HG03442 (cell line): ENCODE results near the gene ZNF45.
"Not testable (repeated sequence)": the region's sequence is repeated elsewhere in the genome, so short reads cannot be mapped to it uniquely, and the experiment has no call there.

ENCODE experiments used
- ATAC-seq: cut with Tn5 transposase; IDR thresholded peaks from one replicate; pipeline ENCODE4 v1.9.1; 2021; ENCODE audit warnings: mild to moderate bottlenecking, moderate library complexity; ENCODE audit not compliant: unreplicated experiment

Gene ZNF45

DNA sequence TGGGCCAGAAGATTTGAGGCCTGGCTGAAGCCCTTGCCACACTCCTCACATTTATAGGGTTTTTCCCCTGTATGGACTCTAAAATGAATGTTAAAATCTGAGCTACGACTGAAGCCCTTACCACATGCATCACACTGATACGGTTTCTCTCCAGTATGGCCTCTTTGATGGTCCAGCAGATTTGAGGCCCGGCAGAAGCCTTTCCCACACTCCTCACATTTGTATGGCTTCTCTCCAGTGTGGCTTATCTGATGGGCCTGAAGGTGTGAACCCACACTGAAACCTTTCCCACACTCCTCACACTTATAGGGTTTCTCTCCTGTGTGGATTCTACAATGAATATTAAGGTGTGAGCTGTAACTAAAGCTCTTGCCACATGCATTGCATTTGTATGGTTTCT, 21.0 kb downstream of the ZNF45 start:
- ATAC-seq: no peak

DNA sequence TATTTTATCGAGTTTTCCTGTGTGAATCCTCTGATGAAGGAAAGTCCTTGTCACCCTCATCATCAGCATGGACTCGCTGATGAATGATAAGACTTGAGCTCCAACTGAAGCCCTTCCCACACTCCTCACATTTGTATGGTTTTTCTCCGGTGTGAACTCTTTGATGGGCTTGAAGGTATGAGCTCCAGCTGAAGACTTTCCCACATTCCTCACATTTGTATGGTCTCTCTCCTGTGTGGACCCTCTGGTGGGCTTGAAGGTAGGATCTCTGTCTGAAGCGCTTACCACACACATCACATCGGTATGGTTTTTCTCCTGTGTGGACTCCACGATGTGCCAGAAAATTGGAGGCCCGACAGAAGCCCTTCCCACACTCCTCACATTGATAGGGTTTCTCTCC, 21.7 kb downstream of the ZNF45 start:
- ATAC-seq: no peak

GRCh38 chr19:43910884-43911283, 24.2 kb downstream of the ZNF45 start:
- no peak for ATAC-seq

- no peak for ATAC-seq
These were observed 26.4 kb downstream of the ZNF45 start for GRCh38 chr19:43908659-43909058.

GRCh38 chr19:43906774-43907173, 28.3 kb downstream of the ZNF45 start:
- no peak for ATAC-seq

GRCh38 chr19:43905897-43906296, 29.2 kb downstream of the ZNF45 start:
- no peak for ATAC-seq

GRCh38 chr19:43902399-43902798, 32.7 kb downstream of the ZNF45 start:
- no peak for ATAC-seq

DNA sequence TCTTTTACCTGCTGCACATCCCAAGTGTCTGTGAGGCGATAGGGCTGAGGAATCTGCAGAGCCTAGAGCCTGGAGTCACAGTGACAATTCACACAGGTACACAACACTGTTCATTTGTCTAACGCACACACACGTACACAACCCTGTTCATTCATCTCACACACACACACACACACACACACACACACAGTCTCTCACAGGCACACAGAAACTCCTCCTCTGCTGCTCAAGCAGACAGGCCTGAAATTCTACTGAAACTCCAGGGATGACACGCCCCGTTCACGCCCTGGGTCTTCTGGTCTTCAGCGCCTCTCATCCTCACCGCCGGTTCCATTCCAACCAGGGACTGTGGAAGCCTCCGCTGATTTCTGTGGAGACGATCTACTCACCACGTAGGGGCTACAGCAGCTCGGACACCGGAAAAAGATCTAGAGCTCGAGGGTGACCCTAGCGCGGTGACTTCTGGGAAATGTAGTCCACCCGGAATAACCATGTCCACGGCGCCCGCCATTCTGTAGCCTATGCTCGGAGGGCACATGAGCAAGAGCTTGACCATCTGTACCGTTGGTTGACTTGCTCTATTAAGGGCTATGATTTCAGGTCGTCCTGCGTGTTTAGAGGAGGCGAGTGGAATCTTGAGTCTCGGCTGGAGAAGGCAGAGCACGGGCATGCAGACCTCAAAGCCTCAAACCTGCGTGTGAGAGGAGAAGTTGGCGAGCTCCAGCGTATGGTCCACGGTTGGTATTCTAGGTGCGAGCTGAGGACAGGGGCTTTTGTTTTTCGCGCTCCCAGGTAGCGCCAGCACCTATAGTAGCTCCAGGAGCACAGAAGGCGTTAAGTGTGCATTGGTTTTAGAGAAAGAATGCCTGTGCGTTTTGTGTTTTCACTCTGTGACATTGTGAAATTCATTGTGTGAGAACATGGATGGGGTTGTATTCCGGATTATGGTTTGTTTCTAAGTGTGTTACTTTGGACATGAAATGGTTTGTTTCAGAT, 33.4 kb downstream of the ZNF45 start:
- ATAC-seq: peak; percentile 75

- ATAC-seq: no peak
These were observed 39.3 kb downstream of the ZNF45 start for GRCh38 chr19:43895727-43896308.

DNA sequence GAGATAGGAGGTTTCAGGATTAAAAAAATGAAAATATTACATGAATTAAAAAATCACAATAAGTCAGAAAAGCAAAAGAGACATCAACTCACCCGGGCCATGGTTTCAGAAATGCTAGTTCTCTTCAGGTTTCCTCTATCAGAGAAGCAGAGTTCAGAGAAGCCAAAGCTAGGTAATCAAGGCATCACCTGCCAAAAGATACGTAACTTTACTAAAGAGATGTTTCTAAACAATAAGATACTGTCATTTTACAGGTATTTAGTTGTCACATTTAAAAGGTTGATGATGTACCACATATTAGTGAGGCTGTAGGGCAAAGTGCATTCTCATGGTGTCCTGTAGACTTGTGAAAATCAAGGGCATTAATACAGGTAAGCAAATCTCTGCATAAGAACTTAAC, 51.2 kb downstream of the ZNF45 start, which contains the start of gene ZNF404:
Gene ZNF404, minus strand, starts transcription at position 101 of the 400 bp plus-strand sequence.
- ATAC-seq: no peak

DNA sequence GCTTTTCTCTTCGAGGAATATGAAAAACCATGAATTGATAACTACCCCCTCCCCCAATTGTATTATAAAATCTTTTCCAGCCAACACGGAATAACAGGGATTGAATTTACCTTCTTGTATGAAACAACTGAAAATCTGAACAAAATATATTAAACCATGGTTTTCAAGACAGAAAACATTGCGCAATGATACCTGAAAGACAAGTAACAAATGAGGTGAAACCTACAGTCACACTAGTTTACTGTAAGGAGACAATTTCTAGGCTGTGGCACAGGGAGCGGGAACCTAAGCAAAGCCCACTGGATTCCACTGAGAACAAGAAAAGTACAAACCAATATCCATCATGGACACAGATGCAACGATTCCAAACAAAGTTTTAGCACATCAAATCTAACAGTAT, 54.6 kb downstream of the ZNF45 start:
- ATAC-seq: no peak

DNA sequence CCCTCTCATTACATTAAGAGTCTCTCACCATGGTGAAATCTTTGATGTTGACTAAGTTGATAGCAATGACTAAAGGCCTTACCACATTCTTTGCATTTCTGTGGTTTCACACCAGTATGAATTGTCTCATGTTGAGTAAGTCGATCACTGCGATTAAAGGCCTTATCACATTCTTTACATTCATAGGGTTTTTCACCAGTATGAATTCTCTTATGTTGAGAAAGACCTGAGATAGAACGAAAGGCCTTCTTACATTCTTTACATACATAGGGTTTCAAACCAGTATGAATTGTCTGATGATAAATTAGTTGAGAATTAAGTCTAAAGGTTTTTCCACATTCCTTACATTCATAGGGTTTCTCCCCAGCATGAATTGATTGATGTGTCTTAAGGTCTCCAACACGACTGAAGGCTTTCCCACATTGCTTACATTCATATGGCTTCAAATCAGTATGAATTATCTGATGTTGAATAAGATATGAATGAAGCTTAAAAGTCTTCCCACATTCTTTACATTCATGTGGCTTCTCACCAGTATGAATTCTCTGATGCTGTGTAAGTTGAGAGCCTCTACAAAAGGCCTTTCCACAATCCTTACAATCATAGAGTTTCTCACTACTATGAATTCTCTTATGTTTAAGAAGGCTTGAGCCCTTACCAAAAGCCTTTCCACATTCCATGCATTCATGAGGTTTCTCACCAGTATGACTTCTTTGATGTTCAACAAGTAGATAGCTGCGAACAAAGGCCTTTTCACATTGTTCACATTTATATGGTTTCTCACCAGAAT, 62.3 kb downstream of the ZNF45 start:
- no peak for ATAC-seq

DNA sequence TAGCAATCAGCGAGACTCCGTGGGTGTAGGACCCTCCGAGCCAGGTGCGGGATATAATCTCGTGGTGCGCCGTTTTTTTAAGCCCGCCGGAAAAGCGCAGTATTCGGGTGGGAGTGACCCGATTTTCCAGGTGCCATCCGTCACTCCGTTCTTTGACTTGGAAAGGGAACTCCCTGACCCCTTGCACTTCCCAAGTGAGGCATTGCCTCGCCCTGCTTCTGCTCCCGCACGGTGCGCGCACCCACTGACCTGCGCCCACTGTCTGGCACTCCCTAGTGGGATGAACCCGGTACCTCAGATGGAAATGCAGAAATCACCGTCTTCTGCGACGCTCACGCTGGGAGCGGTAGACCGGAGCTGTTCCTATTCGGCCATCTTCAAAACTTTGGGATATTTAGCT, 68.2 kb downstream of the ZNF45 start:
- ATAC-seq: not testable (repeated sequence)
